ENCODE results near the gene DUSP22.
"Not testable (repeated sequence)": the region's sequence is repeated elsewhere in the genome, so short reads cannot be mapped to it uniquely, and the experiment has no call there.

Gene DUSP22

DNA sequence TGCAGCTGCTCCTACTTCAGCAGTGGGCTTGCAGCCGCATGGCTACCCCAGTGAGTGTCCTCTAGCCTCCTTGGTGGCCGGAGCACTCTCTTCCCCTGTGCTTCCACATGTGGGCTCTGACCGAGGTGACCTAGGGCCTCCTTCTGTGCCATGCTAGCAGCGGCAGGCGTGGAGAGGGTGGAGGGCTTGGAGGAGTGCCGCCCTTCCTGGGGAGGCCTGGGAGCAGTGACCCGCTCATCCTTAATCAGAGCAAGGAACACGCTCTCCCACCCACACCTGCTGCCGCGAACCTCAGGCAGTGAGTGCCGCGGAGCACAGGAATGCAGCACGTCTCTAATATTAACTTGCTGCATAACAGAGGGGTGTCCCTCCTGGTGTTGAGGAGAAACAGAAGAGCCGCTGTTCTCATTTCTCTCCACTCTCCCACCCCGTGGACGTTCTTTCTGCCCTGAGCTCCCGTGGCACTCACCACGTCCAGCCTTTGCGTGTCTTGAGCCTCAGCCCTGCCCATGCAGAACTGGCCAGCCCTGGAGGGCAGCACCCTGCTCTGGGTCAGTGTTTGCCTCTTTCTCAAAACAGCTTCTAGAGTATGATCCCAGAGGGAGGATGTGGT is 31.9 kb downstream of the DUSP22 start:
- DNase-seq (ENCODE audit: low spot score) = no peak

DNA sequence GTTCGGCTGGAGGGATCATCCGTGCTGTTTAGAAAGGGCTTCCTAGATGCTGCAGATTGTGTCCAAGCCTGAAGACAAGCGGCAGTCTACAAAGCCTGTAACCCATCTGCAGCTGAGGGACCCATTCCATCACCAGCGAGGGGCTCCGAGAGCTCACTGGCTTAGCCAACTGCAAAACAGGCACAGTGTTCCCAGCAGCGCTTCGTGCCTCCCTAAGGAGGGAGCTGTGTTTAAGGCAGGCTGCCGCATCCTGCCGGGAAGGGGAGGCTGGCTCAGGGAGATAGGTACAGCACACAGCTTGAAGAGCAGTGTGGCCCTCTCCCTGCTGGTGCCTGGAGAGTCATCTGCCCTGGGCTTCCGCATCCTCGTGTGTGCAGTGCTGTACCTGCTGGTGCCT is 32.4 kb downstream of the DUSP22 start:
- no peak for DNase-seq (ENCODE audit: low spot score)

- not testable (repeated sequence) for DNase-seq (ENCODE audit: low spot score)
Measured at GRCh38 chr6:325161-325860, 33.0 kb downstream of the DUSP22 start.

GRCh38 chr6:326066-326465 is 33.8 kb downstream of the DUSP22 start:
- DNase-seq (ENCODE audit: low spot score) = not testable (repeated sequence)

DNA sequence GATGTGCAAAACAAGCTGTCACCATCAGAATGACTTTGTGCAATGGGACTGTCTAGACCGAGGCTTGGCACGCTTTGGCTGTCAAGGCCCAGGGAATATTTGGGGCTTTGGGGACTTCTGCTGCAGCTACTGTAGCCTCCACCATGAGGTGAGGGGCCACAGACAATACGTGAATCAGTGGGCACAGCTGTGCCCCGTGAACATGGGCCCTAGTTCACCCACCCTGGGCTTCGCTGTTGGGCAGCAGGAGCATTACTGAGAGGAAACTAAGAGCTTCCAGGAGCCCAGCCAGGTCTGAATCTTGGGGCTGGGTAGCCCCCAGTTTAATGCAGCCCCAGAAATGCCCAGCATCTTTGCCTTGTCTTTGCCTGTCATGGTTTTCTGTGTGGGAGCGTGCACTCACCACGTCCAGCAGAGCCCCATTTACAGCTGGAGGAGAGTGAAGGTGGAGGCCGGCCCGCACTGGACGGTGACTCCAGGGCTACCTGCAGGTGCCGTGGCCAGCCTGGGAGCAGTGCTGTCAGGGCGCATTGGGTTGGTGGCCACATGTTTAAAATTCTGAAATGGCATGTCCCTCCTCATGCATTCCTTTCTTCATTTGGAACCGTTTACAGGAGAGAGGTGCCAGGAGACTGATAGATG is 34.7 kb downstream of the DUSP22 start:
- no peak for DNase-seq (ENCODE audit: low spot score)

DNA sequence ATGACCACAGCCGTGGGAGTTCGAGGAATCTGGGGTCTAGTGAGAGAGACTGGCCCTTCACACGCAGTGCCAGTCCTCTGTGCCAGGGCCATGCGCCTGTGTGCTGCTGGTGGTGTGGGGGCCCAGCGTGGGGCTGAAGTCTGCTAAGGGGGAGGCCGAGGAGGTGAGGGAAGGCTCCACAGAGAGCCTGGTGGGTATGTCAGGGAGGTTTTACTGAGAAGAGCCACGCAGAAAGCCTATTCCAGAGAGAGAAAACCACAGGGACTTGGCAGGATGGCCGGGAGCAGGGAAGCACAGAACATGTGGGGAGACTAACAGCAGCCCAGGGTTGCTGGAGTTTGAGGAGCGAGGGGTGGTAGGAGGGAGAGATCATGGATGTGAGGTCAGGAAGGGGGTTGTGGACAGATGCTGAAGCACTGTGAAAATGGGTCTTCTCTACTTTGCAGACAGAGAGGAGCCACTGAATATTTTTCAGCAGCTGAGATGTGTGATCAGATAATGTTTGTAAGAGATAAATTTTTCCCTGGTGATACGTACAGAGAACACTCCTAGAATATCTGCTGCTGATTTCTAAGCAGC is 35.3 kb downstream of the DUSP22 start:
- no peak for DNase-seq (ENCODE audit: low spot score)

DNA sequence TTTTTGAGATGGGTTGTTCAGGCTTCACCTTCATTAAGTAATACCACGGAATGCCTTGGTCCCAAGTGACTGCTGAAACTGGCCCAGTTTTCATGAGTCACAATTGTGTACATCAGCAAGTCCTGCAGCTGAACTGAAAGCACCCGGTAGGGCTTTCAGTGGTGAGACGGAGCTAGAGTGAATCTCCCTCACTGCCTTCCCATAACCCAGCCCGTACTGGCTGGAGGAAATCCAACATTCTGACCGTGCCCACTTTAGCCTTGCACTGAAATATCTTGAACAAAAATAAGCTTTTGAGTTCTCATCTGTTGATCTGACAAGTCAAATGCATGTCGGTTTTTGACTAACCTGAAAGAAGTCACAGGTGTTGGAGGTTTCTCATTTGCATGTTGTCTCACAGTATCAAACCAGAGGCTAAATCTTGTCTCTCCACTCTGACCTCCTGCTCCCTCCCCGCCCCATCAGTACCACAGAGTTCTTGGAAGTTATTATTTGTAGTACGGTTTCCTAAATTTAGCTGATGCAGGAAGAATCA is 35.9 kb downstream of the DUSP22 start:
- peak; percentile 25 for DNase-seq (ENCODE audit: low spot score)

- DNase-seq (ENCODE audit: low spot score) = no peak
Measured at GRCh38 chr6:328924-329323, 36.6 kb downstream of the DUSP22 start.

DNA sequence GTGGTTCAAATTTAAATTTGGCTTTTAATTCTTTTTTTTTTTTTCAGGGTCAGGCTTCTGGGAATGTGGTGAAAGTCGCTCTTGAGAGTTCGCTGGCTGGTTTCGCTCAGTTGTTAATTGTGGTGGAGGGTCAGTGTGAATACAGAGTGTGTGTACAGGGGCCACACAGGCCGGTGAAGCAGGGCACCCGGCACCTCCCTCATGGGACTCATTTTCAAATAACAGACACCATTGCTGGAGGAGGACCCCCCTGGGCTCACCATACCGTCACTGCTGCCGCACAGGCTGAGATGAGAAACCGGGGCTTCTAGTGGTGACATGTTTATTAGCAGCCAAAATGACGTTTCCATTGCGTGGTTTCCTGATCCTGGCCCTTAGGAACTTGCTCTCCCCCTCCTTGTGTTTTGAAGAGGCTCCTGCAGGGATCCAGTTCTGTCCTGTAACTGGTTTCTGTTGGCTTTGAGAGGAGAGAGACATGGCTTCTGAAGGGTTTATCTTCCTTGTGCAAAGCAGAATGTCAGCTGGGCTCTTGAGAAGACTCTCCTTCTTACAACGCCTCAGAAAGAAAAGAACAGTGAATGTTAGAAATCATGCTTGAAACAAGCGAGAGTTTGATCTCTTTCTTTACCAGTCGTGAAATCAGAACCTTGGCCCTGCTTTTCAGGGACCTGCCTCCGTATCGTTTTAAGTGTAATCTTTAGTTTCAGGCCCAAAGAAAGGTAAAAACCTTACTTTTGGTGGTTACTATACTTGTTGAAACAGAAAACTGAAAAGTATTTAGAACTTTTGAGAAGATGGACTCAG is 37.8 kb downstream of the DUSP22 start:
- DNase-seq (ENCODE audit: low spot score) = no peak

GRCh38 chr6:330948-331347 is 38.7 kb downstream of the DUSP22 start:
- DNase-seq (ENCODE audit: low spot score) = no peak

GRCh38 chr6:331622-332521 is 39.6 kb downstream of the DUSP22 start:
- DNase-seq (ENCODE audit: low spot score) = no peak

- no peak for DNase-seq (ENCODE audit: low spot score)
Measured at GRCh38 chr6:332671-333070, 40.4 kb downstream of the DUSP22 start.

DNA sequence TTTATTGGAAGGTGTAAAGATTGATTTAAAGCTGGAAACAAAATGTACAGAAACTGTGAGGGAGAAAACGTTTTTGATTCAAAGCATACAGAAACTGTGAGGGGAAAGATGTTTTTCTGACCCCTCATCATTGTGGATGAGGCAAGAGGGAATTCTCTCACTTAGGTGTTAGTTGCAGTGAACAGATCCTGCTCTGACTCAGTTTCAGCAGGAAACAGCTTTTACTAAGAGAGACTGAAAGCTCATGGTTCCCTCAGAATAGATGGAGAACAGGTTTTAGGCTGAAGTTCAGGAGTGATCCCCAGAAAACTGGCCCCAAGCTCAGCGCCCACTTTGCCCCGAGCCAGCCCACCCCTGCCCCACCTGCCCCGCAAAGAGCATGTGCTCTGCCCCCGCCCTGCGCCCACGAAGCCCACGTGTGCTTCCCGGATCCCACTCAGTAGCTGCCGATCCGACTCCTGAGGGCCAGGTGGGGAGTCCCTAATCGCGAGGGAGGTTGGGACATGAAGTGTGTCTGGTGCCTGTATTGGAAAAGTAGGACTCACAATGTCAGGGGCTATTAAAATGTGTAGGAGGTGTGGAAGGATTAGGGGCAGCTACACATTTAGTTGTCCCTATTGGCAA is 41.2 kb downstream of the DUSP22 start:
- DNase-seq (ENCODE audit: low spot score) = no peak

DNA sequence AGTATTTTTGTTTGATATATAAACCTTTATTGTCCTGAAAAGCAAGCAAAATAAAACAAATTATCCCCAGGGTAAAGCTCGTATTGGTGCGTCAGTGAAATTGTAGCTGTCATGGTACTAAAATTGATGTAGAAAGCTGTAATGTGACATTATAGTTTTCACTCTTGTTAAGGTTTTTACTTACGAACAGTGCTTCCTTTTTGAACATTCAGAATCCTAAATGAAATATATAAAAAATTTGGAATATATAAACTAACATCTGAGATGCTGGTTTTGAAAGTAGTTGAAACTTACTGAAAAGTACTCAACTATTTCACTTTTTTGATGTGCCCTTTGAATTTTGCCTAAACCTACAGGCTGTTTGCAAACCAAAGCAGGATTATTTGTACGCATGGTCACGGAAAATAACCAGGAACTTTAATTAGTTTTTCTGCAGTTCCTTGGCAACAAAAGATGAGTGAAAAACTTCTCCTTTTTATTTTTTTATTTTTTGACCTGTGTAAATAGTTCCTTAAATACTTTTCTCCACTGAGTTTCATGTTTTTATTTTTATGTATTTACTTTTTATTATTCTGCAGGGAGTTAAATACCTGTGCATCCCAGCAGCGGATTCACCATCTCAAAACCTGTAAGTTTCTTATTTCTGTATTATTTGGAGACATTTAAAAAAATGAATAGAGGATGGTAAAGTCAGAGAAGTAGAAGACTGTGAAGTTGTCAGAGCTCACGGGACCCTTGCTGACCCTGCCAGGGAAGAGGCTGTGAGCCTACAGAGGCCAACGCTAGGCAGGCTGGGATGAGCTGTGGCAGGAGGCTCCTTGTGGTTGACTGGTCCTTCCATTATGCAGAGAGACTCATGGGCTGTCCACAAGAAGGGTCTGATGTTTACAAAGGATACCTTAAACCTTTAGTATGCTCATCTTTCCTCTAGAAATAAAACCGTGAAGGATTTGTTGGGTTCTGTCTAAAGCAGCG is 42.5 kb downstream of the DUSP22 start:
- DNase-seq (ENCODE audit: low spot score) = no peak

- no peak for DNase-seq (ENCODE audit: low spot score)
Measured at GRCh38 chr6:335572-335971, 43.3 kb downstream of the DUSP22 start.

GRCh38 chr6:336159-337114 is 44.1 kb downstream of the DUSP22 start:
- no peak for DNase-seq (ENCODE audit: low spot score)

DNA sequence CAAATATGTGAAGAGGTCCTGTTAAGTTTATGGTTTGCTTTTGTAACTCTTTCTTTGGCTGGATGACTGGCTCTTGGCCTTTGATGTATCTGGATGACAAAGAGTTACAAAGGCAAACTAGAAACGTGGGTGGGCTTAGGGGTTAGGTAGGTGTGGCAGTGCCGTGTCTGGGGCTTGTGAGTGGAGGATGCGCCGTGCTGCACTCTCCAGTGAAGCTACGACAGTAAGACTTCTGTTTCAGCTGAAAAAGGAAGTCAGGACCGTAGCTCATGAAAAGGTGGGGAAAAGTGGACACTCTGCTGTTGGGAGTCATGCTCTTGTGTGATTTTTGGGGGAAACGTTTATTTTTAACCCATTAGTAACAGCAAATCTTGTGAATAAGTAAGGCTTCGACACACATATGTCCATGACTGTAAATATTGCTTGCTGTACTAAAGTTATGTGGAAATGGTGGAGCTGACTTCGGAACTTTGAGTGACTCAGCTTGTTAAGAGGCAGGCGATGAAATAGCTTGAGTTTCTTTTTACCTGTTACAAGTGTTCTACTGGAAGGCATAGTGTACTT is 45.6 kb downstream of the DUSP22 start:
- no peak for DNase-seq (ENCODE audit: low spot score)

GRCh38 chr6:338815-339262 is 46.6 kb downstream of the DUSP22 start:
- DNase-seq (ENCODE audit: low spot score) = peak; percentile 13

Data from CD4-positive, alpha-beta T cell treated with Interleukin-15 for 4 hours (primary cell).